GOT3 (cell line): Measurements from ENCODE around the gene ZFP3.
"Not testable (repeated sequence)": the region's sequence is repeated elsewhere in the genome, so short reads cannot be mapped to it uniquely, and the experiment has no call there.

ENCODE experiments used
- DNase-seq: peaks from one replicate; lab custom pipeline; 2025; ENCODE audit warnings: mixed read lengths; lab: John Stamatoyannopoulos, UW

The ZFP3 gene

GRCh38 chr17:5124896-5125295 is 46.6 kb downstream of the ZFP3 start:
- not testable (repeated sequence) for DNase-seq

- DNase-seq, result no peak
Observed at GRCh38 chr17:5126719-5127488, 48.6 kb downstream of the ZFP3 start.

DNA sequence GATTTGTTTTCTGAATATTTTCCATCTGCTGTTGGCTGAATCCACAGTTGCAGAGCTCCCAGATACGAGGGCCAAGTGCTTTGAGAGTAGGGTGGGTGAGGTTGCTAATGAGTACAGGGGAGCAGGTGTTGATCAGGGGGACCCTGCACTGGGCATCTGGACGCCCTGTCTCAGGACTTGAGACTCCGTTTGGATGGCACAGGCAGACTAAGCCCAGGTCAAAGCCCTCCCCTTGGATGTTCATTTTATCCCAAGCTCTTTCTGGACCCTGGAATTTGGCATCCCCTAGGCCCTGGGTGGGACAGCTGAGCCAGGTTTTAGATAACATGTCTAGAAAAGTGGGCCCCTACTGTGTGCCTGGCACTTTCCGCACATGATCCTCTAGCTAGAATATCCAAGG is 49.6 kb downstream of the ZFP3 start:
- DNase-seq, result no peak

DNA sequence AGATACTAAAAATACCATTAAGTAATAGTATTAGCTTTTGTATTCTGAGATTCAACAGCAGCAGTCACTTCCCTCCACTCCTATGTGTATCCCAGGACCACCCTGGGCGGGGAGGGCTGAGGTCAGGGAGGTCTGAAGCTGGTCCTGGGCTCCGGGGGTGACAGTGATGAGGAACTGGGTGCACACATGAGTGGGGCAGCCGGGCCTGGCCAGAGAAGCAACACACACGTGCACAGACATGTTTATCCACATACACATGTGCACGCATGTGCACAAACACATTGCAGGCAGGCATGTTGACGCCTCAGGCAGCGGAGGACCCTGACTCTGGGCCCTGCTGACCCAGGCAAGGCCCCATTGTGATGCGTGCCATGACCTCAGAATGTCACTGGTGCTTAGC is 50.1 kb downstream of the ZFP3 start:
- DNase-seq, result not testable (repeated sequence)

DNA sequence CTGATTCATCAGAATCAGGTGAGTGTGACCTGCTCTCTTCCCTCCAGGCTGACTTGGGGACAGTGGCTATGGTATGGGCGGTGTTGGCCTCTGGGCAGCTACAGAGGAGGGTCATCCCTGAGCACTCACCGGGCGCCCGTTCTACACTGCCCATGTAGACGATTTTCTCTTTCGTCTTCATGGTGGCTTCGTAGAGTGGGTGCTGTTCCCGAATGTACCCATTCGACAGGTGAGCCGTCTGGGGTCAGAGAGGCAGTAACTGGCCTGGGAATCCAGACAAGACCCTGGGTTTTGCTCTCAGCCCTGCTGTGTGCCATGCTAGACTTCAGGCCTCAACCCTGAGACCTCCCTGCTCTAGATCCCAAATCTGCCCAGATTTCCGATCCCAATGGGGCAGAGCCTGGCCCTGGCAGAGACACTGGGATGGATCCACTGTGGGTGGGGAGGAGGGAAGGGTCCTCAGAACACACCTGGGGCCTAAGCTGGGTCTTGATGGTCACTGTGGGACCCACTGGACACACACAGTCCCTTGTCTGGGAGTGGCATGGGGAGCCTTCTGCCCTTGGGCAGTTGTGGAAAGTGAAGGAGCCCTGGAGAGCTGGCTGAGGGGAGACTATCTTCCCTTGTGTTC is 50.8 kb downstream of the ZFP3 start:
- DNase-seq, result no peak

DNA sequence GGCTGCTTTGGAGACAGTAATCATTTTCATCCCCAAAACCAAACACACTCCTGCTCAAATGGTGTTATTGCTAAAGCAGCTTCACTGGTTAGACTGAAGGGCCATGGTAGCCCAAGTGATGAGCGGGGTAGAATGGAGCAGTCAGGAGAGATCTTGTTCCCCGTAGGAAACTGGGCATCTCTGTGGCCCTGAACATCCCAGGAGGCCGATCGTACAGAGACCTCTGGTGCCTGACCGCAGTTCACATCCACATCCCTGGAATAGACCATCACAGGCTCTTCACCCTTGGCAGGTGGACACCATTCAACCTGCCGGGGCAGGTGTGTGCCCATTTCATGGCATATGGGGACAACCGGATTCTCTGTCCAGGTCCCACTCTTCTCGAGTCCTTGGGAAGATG is 51.5 kb downstream of the ZFP3 start:
- DNase-seq, result not testable (repeated sequence)

DNA sequence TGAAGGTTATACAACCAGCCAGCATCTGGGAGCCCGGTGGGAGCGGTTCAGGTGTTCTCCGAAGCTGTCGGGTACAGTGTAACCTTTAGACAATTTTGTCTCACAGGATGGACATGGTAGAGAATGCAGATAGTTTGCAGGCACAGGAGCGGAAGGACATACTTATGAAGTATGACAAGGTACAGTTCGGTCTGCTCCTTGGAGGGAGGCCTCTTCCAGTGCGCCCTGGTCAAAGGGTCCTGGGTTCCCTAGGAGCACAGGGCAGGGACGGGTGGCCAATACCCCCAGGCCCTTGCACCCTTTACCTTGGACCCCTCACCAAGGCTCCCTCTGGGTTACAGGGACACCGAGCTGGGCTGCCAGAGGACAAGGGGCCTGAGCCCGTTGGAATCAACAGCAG is 52.0 kb downstream of the ZFP3 start:
- not testable (repeated sequence) for DNase-seq

- DNase-seq, result not testable (repeated sequence)
Observed at GRCh38 chr17:5130687-5131086, 52.4 kb downstream of the ZFP3 start.

DNA sequence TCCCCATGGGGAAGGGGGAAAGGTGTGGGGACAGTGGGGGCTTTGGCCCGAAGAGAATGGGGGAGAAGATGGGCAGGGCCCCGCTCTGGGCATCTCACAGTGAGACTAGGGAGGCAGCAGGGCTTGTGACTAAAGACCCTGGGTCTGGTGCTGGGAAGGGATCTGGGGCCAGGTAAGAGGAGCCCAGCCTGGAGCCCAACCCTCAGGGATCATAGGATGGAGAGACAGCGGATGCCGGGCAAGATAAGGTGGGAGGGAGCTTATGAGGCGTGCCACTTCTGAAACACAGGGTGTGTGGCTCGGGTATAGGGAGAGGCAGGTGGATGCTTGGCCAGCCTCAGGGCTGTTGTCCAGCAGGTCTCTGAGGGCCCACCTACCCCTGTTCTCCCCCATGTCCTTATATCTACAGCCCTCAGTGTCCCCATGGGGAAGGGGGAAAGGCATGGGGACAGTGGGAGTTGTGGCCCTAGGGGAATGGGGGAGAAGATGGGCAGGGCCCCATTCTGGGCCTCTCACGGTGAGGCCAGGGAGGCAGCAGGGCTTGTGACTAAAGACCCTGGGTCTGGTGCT is 53.0 kb downstream of the ZFP3 start:
- DNase-seq, result no peak

GRCh38 chr17:5131799-5132502 is 53.7 kb downstream of the ZFP3 start:
- not testable (repeated sequence) for DNase-seq

GRCh38 chr17:5132503-5133225 is 54.4 kb downstream of the ZFP3 start:
- not testable (repeated sequence) for DNase-seq

- DNase-seq, result no peak
Observed at GRCh38 chr17:5133311-5133710, 55.0 kb downstream of the ZFP3 start.

GRCh38 chr17:5133961-5134360 is 55.7 kb downstream of the ZFP3 start:
- DNase-seq, result not testable (repeated sequence)

DNA sequence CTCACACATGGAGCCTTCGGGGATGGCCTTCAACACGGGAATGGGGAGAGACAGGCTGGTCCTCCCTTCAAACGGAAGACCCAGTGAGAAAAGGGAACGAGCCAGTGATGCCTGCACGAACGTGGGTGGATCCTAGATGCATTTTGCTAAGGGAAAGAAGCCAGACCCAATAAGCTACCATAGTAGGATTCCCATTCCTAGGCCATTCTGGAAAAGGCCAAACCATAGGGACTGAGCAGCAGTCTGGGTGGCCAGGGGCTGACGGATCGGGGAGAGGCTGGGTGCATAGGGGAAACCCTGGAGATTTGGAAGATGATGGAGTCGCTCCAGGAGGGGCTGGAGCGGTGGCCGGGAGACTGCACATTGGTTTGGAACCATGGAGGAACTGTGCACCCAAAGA is 56.3 kb downstream of the ZFP3 start:
- not testable (repeated sequence) for DNase-seq

- DNase-seq, result not testable (repeated sequence)
Observed at GRCh38 chr17:5135131-5135712, 57.0 kb downstream of the ZFP3 start.

- DNase-seq, result no peak
Observed at GRCh38 chr17:5135726-5136579, 57.7 kb downstream of the ZFP3 start.

- not testable (repeated sequence) for DNase-seq
Observed at GRCh38 chr17:5136580-5137412, 58.5 kb downstream of the ZFP3 start.

DNA sequence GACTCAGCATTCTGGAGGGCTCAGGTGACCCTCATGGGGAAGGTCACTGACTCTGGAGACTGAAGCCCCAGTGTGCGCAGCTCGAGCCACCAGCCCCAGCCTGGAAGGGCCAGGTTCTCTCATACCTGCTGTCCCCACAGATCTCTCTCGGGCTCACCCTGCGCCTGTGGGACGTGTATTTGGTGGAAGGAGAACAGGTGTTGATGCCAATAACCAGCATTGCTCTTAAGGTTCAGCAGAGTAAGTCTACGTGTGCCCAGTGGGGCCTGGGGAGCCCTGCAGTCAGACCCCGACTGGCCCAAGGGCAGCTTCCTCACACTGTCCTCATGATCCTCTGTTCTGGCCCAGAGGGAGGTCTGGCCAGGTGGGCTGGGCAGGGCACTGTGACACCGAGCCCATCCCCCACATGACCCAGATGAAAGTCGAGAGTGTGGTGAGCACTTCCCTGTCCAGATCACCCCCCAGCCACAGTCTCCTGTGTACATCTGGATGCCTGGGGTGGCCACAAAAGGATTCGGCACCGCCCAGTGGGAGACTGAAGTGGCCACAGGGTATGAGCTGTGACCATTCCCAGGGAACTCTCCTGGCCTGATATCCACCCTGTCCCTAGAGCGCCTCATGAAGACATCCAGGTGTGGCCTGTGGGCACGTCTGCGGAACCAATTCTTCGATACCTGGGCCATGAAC is 59.4 kb downstream of the ZFP3 start:
- DNase-seq, result not testable (repeated sequence)

DNA sequence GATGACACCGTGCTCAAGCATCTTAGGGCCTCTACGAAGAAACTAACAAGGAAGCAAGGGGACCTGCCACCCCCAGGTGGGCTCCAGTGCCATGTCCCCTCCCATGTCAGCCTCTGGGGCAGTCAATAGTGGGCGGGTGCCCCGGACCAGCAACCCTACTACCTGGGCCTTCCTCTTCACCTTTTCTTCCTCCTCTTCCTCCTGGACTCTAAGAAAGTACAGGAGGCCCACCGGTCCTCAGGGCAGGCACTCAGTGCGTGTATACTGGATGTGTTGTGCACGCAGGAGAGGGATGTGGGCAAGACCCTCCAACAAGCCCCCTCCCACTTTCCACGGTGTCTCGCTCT is 59.9 kb downstream of the ZFP3 start:
- DNase-seq, result not testable (repeated sequence)
